Measurements from ENCODE around the gene ADRM1.

The ADRM1 gene

GRCh38 chr20:62280303-62280702 is 22.5 kb upstream of the ADRM1 start:
- no peak for DNase-seq (ENCODE audit: low spot score)

- DNase-seq (ENCODE audit: low spot score), result no peak
Observed at GRCh38 chr20:62281161-62281933, 21.4 kb upstream of the ADRM1 start.

GRCh38 chr20:62282103-62282502 is 20.7 kb upstream of the ADRM1 start:
- no peak for DNase-seq (ENCODE audit: low spot score)

- DNase-seq (ENCODE audit: low spot score), result no peak
Observed at GRCh38 chr20:62282877-62283503, 19.8 kb upstream of the ADRM1 start.

- DNase-seq (ENCODE audit: low spot score), result no peak
Observed at GRCh38 chr20:62284448-62284847, 18.3 kb upstream of the ADRM1 start.

GRCh38 chr20:62285151-62285550 is 17.6 kb upstream of the ADRM1 start:
- no peak for DNase-seq (ENCODE audit: low spot score)

- no peak for DNase-seq (ENCODE audit: low spot score)
Observed at GRCh38 chr20:62285722-62286121, 17.1 kb upstream of the ADRM1 start.

GRCh38 chr20:62286493-62287064 is 16.2 kb upstream of the ADRM1 start:
- no peak for DNase-seq (ENCODE audit: low spot score)

- DNase-seq (ENCODE audit: low spot score), result no peak
Observed at GRCh38 chr20:62287129-62287528, 15.7 kb upstream of the ADRM1 start.

- DNase-seq (ENCODE audit: low spot score), result no peak
Observed at GRCh38 chr20:62287759-62288534, 14.8 kb upstream of the ADRM1 start.

GRCh38 chr20:62288535-62289105 is 14.2 kb upstream of the ADRM1 start:
- no peak for DNase-seq (ENCODE audit: low spot score)

- DNase-seq (ENCODE audit: low spot score), result no peak
Observed at GRCh38 chr20:62289131-62289530, 13.7 kb upstream of the ADRM1 start.

GRCh38 chr20:62289898-62290297 is 12.9 kb upstream of the ADRM1 start:
- no peak for DNase-seq (ENCODE audit: low spot score)

GRCh38 chr20:62291251-62292066 is 11.3 kb upstream of the ADRM1 start:
- DNase-seq (ENCODE audit: low spot score), result no peak

- DNase-seq (ENCODE audit: low spot score), result no peak
Observed at GRCh38 chr20:62292108-62292507, 10.7 kb upstream of the ADRM1 start.

- no peak for DNase-seq (ENCODE audit: low spot score)
Observed at GRCh38 chr20:62293111-62293784, 9.5 kb upstream of the ADRM1 start.

GRCh38 chr20:62293946-62294345 is 8.9 kb upstream of the ADRM1 start:
- DNase-seq (ENCODE audit: low spot score), result no peak

GRCh38 chr20:62294516-62294915 is 8.3 kb upstream of the ADRM1 start:
- no peak for DNase-seq (ENCODE audit: low spot score)

GRCh38 chr20:62296724-62297448 is 5.9 kb upstream of the ADRM1 start:
- DNase-seq (ENCODE audit: low spot score), result no peak
